Panc1 (cell line): ENCODE data around the gene HP. TPM values are rescaled to one million over a fixed set of nuclear protein-coding genes. Genes with fewer than 3 reads are reported as not detected.

Experiments
- ATAC-seq: fragments of 200-7000 bp; cut with Tn5 transposase; 2 replicates; pipeline ENCODE4 v1.9.1; 2020; ENCODE audit warnings: mild to moderate bottlenecking, moderate library complexity
- BruUV-seq: library from RNA; stranded (reverse); fragments of 400-500 nt; replicated peaks from 2 replicates; lab custom pipeline; 2021; lab: Mats Ljungman, UMichigan
- CTCF ChIA-PET: fragments of 300-600 bp; sonication (Branson Sonifier 250); formaldehyde crosslinking; loops from one replicate; lab custom pipeline; 2022; ENCODE audit warnings: antibody characterized with exemption; lab: Charles Lee
- POLR2A ChIA-PET: fragments of 300-600 bp; sonication (Branson Sonifier 250); formaldehyde crosslinking; loops from one replicate; lab custom pipeline; 2022; ENCODE audit warnings: antibody characterized with exemption; lab: Charles Lee
- DNase-seq: peaks from one replicate; pipeline ENCODE4 v3.0.0-alpha.2; 2010; ENCODE audit warnings: low read depth, low spot score
- H3K27ac ChIP-seq: 2 replicates; pipeline ENCODE4 v1.5.1; 2011; ENCODE audit warnings: mild to moderate bottlenecking, low read length, inconsistent platforms
- H3K27me3 ChIP-seq: fragments of 200-500 bp; sonication (Bioruptor generic); 2 replicates; pipeline ENCODE4 v1.6.0; 2014; ENCODE audit warnings: low read length, inconsistent platforms; ENCODE audit not compliant: control insufficient read depth, insufficient read depth
- H3K36me3 ChIP-seq: fragments of 200-500 bp; sonication (Bioruptor generic); 2 replicates; pipeline ENCODE4 v1.5.1; 2014; ENCODE audit warnings: inconsistent platforms, mild to moderate bottlenecking, low read length, moderate library complexity; ENCODE audit not compliant: control insufficient read depth, insufficient read depth
- H3K4me1 ChIP-seq: 2 replicates; pipeline ENCODE4 v1.5.1; 2011; ENCODE audit warnings: inconsistent platforms, mild to moderate bottlenecking, low read length, moderate library complexity; ENCODE audit not compliant: control insufficient read depth, insufficient read depth
- H3K4me3 ChIP-seq, 2 experiments: 2 replicates each; pipeline ENCODE4 v1.5.1; 2011 to 2012; ENCODE audit warnings: low read depth in 2 of 2, low read length in 2 of 2, mild to moderate bottlenecking in 2 of 2, inconsistent platforms in 1 of 2, moderate library complexity in 1 of 2
- H3K9me3 ChIP-seq: fragments of 200-500 bp; sonication (Bioruptor generic); 2 replicates; pipeline ENCODE4 v1.5.1; 2014; ENCODE audit warnings: low read depth, mild to moderate bottlenecking, inconsistent platforms, low read length, moderate library complexity; ENCODE audit not compliant: control insufficient read depth, insufficient read depth
- CTCF ChIP-seq: fragments of 450-650 bp; IDR thresholded peaks from 2 replicates; pipeline ENCODE4 v1.5.1; 2017; ENCODE audit warnings: mild to moderate bottlenecking
- POLR2AphosphoS5 ChIP-seq: IDR thresholded peaks from 2 replicates; pipeline ENCODE4 v1.6.1; 2012; ENCODE audit warnings: mild to moderate bottlenecking, low read depth, low read length, moderate library complexity
- REST ChIP-seq, 2 experiments: IDR thresholded peaks; 2 replicates each; pipeline ENCODE4 v1.6.1; 2011 to 2012; ENCODE audit warnings: low read depth in 2 of 2, control low read depth in 1 of 2, low read length in 1 of 2, mild to moderate bottlenecking in 1 of 2, moderate library complexity in 1 of 2; ENCODE audit not compliant: insufficient read depth in 1 of 2
- SIN3A ChIP-seq: IDR thresholded peaks from 2 replicates; pipeline ENCODE4 v1.6.1; 2012; ENCODE audit warnings: low read depth, mild to moderate bottlenecking, low read length, moderate library complexity, borderline replicate concordance; ENCODE audit not compliant: insufficient read depth
- TCF7L2 ChIP-seq: IDR thresholded peaks from 2 replicates; pipeline ENCODE4 v1.6.1; 2011; ENCODE audit warnings: mild to moderate bottlenecking, low read depth, low read length, inconsistent platforms
- in situ Hi-C: cut with HindIII; loops from 2 replicates; pipeline ENCODE4 v1.10.0; 2016; ENCODE audit warnings: low sequenced_read_pairs, low pct_unique_long_range_greater_than_20kb
- intact Hi-C: fragments of 100-400 bp; cut with micrococcal nuclease; formaldehyde crosslinking; loops from one replicate; pipeline ENCODE4 v1.10.0; 2022; ENCODE audit not compliant: unreplicated experiment
- total RNA-seq: library from RNA; stranded (reverse); gene quantifications from one replicate; pipeline ENCODE4 v1.2.1, GENCODE V29; 2021; ENCODE audit not compliant: unreplicated experiment

The HP gene
- total RNA-seq, 1 experiment from 2014 or later: 7.0 TPM

- TF ChIP-seq SIN3A (0 out of 2 replicates have a peak, but pooled peaks have one; percentile 12), CTCF (no peak), TCF7L2 (no peak)
- no peak for DNase-seq
- BruUV-seq: no TSS peak
- in situ Hi-C loops (no loop called here), intact Hi-C loops (no loop called here)
- peak overlapping the region; percentile 84 for H3K27ac ChIP-seq
- CTCF ChIA-PET: no interaction called here
- POLR2A ChIA-PET: no interaction called here
- no peaks in the 10 kb centered on the region for H3K9me3 ChIP-seq
- no peaks in the 10 kb centered on the region for H3K27me3 ChIP-seq
- H3K4me3 ChIP-seq: peak overlapping the region; percentile 83 to 99
- ATAC-seq: peak; percentile 62
- peaks cover 13% of the 10 kb centered on the region for H3K36me3 ChIP-seq
- H3K4me1 ChIP-seq: peaks cover 15% of the 10 kb centered on the region
Observed at GRCh38 chr16:72092832-72093447, 38.6 kb downstream of the HP start.

GRCh38 chr16:72093448-72094265 lies 39.4 kb downstream of the HP start, which contains the start of the genes DHX38 and TXNL4B:
Gene DHX38 (plus strand): TSS chr16:72093847. CDS start chr16:72096158, 2,311 bp downstream.
Gene TXNL4B (minus strand): TSS chr16:72093620. CDS start chr16:72090749, 2,871 bp downstream.
- H3K36me3 ChIP-seq: peaks cover 12% of the 10 kb centered on the region
- H3K9me3 ChIP-seq: no peaks in the 10 kb centered on the region
- peak within 1 kb of the TSS; percentile 91 for H3K27ac ChIP-seq
- H3K4me1 ChIP-seq: peaks cover 15% of the 10 kb centered on the region
- peak; percentile 72 for TF ChIP-seq TCF7L2
- no peak for TF ChIP-seq REST (IDR thresholded peaks at IDR 0.05; ENCODE audit: insufficient read depth in 1 of 2, low read depth in 2 of 2, low read length in 1 of 2)
- TF ChIP-seq POLR2AphosphoS5: peak; percentile 73
- no peaks in the 10 kb centered on the region for H3K27me3 ChIP-seq
- H3K4me3 ChIP-seq: peak within 1 kb of the TSS; percentile 83 to 99
- peak; percentile 99 for ATAC-seq
- intact Hi-C loops (no loop called here), in situ Hi-C loops (no loop called here)
- peak; percentile 95 for DNase-seq
- CTCF ChIA-PET: interaction anchor here (0.6 kb wide), 1 partner anchor 404 kb away, joined by 3 read pairs; no protein-coding TSS in a partner anchor
- no TSS peak for BruUV-seq
- POLR2A ChIA-PET: no interaction called here
